Measurements from ENCODE around the gene NMNAT2. TPM values are rescaled to one million over a fixed set of nuclear protein-coding genes. Genes with fewer than 3 reads are reported as not detected.

The NMNAT2 gene
- total RNA-seq, 1 experiment from 2014 or later: 0.39 TPM

DNA sequence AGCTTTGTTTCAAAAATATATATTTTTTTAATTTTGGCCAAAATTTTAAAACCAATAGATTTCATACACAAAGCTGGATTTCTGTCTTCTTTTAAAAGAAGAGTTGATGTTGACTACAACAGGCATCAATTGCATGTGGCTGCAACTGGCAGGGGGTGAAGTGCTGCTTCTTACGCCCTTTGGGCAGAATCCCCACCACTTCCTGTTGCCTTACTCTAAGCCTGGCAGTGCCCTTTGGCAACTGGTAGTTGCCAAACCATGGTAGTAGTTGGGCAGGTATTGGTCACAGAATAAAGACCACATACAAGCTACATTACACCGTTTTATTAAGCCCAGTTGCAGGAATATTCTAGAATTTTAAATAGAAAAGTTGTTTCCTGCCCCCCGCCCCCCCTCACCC, 215.1 kb downstream of the NMNAT2 start:
- Histone ChIP-seq H3K4me3 (ENCODE audit: low read depth in 2 of 2, low read length in 2 of 2) (no peak overlapping the region), H3K9me3 (ENCODE audit: control insufficient read depth, insufficient read depth, low read depth, low read length) (no peaks in the 10 kb centered on the region), H3K27me3 (ENCODE audit: control insufficient read depth, insufficient read depth, low read length) (no peaks in the 10 kb centered on the region), H3K4me1 (ENCODE audit: control insufficient read depth, insufficient read depth, low read length) (no peaks in the 10 kb centered on the region), H3K27ac (ENCODE audit: low read length) (no peak overlapping the region), H3K36me3 (ENCODE audit: control insufficient read depth, insufficient read depth, low read length) (no peaks in the 10 kb centered on the region)
- intact Hi-C loops (cut with micrococcal nuclease; ENCODE audit: unreplicated experiment): no loop called here
- in situ Hi-C loops (cut with HindIII; ENCODE audit: low pct_unique_long_range_greater_than_20kb, low sequenced_read_pairs): no loop called here
- DNase-seq (ENCODE audit: low read depth, low spot score) (no peak), ATAC-seq (no peak)
- ChIA-PET POLR2A (no interaction called here), CTCF (interaction anchor here (0.6 kb wide), 2 partner anchors 20 to 24 kb away, joined by 4 to 7 read pairs; no protein-coding TSS in a partner anchor)
- no TSS peak for BruUV-seq (replicated peaks)
- TF ChIP-seq, protein P1, sequence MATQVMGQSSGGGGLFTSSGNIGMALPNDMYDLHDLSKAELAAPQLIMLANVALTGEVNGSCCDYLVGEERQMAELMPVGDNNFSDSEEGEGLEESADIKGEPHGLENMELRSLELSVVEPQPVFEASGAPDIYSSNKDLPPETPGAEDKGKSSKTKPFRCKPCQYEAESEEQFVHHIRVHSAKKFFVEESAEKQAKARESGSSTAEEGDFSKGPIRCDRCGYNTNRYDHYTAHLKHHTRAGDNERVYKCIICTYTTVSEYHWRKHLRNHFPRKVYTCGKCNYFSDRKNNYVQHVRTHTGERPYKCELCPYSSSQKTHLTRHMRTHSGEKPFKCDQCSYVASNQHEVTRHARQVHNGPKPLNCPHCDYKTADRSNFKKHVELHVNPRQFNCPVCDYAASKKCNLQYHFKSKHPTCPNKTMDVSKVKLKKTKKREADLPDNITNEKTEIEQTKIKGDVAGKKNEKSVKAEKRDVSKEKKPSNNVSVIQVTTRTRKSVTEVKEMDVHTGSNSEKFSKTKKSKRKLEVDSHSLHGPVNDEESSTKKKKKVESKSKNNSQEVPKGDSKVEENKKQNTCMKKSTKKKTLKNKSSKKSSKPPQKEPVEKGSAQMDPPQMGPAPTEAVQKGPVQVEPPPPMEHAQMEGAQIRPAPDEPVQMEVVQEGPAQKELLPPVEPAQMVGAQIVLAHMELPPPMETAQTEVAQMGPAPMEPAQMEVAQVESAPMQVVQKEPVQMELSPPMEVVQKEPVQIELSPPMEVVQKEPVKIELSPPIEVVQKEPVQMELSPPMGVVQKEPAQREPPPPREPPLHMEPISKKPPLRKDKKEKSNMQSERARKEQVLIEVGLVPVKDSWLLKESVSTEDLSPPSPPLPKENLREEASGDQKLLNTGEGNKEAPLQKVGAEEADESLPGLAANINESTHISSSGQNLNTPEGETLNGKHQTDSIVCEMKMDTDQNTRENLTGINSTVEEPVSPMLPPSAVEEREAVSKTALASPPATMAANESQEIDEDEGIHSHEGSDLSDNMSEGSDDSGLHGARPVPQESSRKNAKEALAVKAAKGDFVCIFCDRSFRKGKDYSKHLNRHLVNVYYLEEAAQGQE (IDR thresholded peaks at IDR 0.05; ENCODE audit: insufficient read depth in 1 of 2, low read depth in 2 of 2, low read length in 1 of 2): no peak
- no peak for TF ChIP-seq POLR2AphosphoS5 (IDR thresholded peaks at IDR 0.05; ENCODE audit: low read depth, low read length)
- no peak for TF ChIP-seq TCF7L2 (IDR thresholded peaks at IDR 0.05; ENCODE audit: low read depth, low read length)
- TF ChIP-seq, protein P2, sequence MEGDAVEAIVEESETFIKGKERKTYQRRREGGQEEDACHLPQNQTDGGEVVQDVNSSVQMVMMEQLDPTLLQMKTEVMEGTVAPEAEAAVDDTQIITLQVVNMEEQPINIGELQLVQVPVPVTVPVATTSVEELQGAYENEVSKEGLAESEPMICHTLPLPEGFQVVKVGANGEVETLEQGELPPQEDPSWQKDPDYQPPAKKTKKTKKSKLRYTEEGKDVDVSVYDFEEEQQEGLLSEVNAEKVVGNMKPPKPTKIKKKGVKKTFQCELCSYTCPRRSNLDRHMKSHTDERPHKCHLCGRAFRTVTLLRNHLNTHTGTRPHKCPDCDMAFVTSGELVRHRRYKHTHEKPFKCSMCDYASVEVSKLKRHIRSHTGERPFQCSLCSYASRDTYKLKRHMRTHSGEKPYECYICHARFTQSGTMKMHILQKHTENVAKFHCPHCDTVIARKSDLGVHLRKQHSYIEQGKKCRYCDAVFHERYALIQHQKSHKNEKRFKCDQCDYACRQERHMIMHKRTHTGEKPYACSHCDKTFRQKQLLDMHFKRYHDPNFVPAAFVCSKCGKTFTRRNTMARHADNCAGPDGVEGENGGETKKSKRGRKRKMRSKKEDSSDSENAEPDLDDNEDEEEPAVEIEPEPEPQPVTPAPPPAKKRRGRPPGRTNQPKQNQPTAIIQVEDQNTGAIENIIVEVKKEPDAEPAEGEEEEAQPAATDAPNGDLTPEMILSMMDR (IDR thresholded peaks at IDR 0.05): no peak
- TF ChIP-seq SIN3A (IDR thresholded peaks at IDR 0.05; ENCODE audit: borderline replicate concordance, insufficient read depth, low read depth, low read length): no peak

DNA sequence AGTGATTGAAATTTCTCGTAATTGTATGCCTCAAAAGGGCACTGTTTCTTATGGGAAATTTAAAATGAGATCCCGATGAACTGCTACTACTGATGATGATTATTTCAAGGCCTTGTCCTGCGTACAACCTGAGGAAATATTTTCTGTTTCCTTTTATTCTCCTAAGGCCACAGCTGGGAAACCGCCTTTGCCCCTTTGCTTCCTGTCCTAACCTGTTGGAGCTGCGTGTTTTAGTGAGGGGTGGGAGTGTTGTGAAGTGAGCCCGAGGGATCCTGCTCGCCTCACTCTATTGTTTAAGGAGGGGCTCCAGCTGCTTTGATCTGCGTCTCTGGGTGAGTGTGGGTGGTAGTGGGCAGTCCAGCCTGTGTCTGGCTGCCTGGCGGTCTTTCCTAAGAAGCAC, 217.7 kb downstream of the NMNAT2 start:
- intact Hi-C loops (cut with micrococcal nuclease; ENCODE audit: unreplicated experiment) (no loop called here), in situ Hi-C loops (cut with HindIII; ENCODE audit: low pct_unique_long_range_greater_than_20kb, low sequenced_read_pairs) (no loop called here)
- TF ChIP-seq, protein P2 (IDR thresholded peaks at IDR 0.05): no peak
- TF ChIP-seq TCF7L2 (IDR thresholded peaks at IDR 0.05; ENCODE audit: low read depth, low read length): no peak
- no peak for TF ChIP-seq SIN3A (IDR thresholded peaks at IDR 0.05; ENCODE audit: borderline replicate concordance, insufficient read depth, low read depth, low read length)
- TF ChIP-seq, protein P1 (IDR thresholded peaks at IDR 0.05; ENCODE audit: insufficient read depth in 1 of 2, low read depth in 2 of 2, low read length in 1 of 2): no peak
- no peak for TF ChIP-seq POLR2AphosphoS5 (IDR thresholded peaks at IDR 0.05; ENCODE audit: low read depth, low read length)
- no peaks in the 10 kb centered on the region for H3K27me3 ChIP-seq (ENCODE audit: control insufficient read depth, insufficient read depth, low read length)
- BruUV-seq (replicated peaks): no TSS peak
- no peaks in the 10 kb centered on the region for H3K9me3 ChIP-seq (ENCODE audit: control insufficient read depth, insufficient read depth, low read depth, low read length)
- no peak overlapping the region for H3K4me3 ChIP-seq (ENCODE audit: low read depth in 2 of 2, low read length in 2 of 2)
- DNase-seq (ENCODE audit: low read depth, low spot score): no peak
- CTCF ChIA-PET: no interaction called here
- ATAC-seq: no peak
- POLR2A ChIA-PET: no interaction called here
- no peak overlapping the region for H3K27ac ChIP-seq (ENCODE audit: low read length)
- no peaks in the 10 kb centered on the region for H3K36me3 ChIP-seq (ENCODE audit: control insufficient read depth, insufficient read depth, low read length)
- H3K4me1 ChIP-seq (ENCODE audit: control insufficient read depth, insufficient read depth, low read length): no peaks in the 10 kb centered on the region

Data from Panc1 (cell line).